Loucy (cell line): ENCODE data around the gene SUSD3.

ENCODE experiments used
- EZH2phosphoT487 ChIP-seq: fragments of 200-600 bp; IDR thresholded peaks from 2 replicates; pipeline ENCODE4 v1.6.1; 2018; ENCODE audit warnings: antibody characterized with exemption, mild to moderate bottlenecking, moderate library complexity, borderline replicate concordance
- TF ChIP-seq, protein P1 (sequence below): fragments of 200-600 bp; sonication (generic); conservative IDR thresholded peaks from 2 replicates; pipeline ENCODE4 v1.5.1; 2014; ENCODE audit warnings: mild to moderate bottlenecking, antibody characterized with exemption, low read length

DNA sequence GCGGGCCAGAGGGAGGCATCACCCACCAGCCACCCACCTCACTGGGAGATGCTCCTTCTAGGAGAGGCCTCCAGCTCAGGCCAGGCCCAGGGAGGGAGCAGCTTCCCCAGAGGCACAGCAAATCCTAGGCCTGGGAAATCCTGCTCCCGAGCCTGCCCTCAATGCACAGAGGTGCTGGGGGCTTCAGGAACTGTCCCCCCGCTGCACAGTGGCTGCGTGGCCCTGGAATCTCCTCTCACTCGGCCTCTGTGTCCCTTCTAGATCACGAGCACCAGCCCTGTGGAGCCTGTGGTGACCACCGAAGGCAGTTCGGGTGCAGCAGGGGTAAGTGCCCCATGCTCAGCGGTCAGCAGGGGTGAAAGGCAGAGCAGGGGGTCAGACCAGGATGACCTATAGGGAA is 36.4 kb upstream of the SUSD3 start:
- TF ChIP-seq, protein P1, sequence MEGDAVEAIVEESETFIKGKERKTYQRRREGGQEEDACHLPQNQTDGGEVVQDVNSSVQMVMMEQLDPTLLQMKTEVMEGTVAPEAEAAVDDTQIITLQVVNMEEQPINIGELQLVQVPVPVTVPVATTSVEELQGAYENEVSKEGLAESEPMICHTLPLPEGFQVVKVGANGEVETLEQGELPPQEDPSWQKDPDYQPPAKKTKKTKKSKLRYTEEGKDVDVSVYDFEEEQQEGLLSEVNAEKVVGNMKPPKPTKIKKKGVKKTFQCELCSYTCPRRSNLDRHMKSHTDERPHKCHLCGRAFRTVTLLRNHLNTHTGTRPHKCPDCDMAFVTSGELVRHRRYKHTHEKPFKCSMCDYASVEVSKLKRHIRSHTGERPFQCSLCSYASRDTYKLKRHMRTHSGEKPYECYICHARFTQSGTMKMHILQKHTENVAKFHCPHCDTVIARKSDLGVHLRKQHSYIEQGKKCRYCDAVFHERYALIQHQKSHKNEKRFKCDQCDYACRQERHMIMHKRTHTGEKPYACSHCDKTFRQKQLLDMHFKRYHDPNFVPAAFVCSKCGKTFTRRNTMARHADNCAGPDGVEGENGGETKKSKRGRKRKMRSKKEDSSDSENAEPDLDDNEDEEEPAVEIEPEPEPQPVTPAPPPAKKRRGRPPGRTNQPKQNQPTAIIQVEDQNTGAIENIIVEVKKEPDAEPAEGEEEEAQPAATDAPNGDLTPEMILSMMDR = no peak
- TF ChIP-seq EZH2phosphoT487 = no peak
